ENCODE results near the gene PDILT.
"Not testable (repeated sequence)": the region's sequence is repeated elsewhere in the genome, so short reads cannot be mapped to it uniquely, and the experiment has no call there.

Gene PDILT

DNA sequence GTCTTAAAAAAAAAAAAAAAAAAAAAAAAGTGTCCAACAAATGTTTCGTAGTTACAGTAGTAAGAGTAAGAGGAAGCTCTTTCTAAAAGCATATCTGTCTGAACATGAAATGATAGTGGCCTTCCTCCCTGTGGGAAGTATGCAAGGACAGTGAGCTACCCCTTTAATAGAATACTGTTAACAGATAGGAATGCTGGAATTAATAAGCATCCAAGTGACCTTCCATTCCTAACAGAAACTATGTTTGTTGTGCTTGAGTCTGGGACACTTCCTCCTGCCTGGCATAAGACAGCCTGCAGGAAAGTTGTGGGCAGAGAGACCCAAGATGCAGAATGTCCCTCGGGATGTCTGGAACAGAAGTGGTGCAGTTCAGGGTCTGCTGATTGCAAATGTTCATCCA lies 34.4 kb upstream of the PDILT start:
- H3K36me3 ChIP-seq (ENCODE audit: control insufficient read depth in 2 of 2, insufficient read depth in 1 of 2, low read length in 2 of 2); POLR2A ChIA-PET; H3K4me1 ChIP-seq (ENCODE audit: control insufficient read depth, insufficient read depth, low read length); H3K9me3 ChIP-seq (ENCODE audit: control insufficient read depth, insufficient read depth, low read depth, low read length); CTCF ChIA-PET; H3K4me3 ChIP-seq (ENCODE audit: low read depth, low read length); H3K27ac ChIP-seq (ENCODE audit: extremely low read depth, low read depth, low read length): not testable (repeated sequence)

DNA sequence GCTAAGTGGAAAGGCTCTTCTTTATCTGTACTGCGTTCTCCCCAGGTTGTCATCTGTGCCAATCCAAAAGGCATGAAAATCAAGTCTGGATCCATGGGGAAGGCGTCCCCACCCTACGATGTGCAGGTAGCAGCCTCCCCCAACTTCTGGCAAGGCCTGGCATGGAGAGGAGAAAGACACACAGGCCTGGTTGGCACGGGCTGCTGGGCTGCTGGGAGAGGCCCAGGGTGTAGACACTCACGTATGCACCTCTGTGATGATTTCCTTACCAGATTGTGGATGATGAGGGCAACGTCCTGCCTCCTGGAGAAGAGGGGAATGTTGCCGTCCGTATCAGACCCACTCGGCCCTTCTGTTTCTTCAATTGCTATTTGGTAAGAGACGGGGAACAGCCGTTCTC lies 26.4 kb upstream of the PDILT start:
- no peaks in the 10 kb centered on the region for H3K9me3 ChIP-seq (ENCODE audit: control insufficient read depth, insufficient read depth, low read depth, low read length)
- ChIA-PET POLR2A (no interaction called here), CTCF (no interaction called here)
- H3K36me3 ChIP-seq (ENCODE audit: control insufficient read depth in 2 of 2, insufficient read depth in 1 of 2, low read length in 2 of 2): no peaks in the 10 kb centered on the region
- H3K4me1 ChIP-seq (ENCODE audit: control insufficient read depth, insufficient read depth, low read length): no peaks in the 10 kb centered on the region
- H3K27ac ChIP-seq (ENCODE audit: extremely low read depth, low read depth, low read length): no peak overlapping the region
- H3K4me3 ChIP-seq (ENCODE audit: low read depth, low read length): no peak overlapping the region
- TF ChIP-seq ZNF600 (tag by site-specific recombination; IDR thresholded peaks at IDR 0.05) (no peak), ZNF366 (tag by site-specific recombination; conservative IDR thresholded peaks at IDR 0.05) (no peak), MYNN (tag by site-specific recombination; IDR thresholded peaks at IDR 0.05; ENCODE audit: borderline replicate concordance) (no peak), ZNF37A (tag by site-specific recombination; IDR thresholded peaks at IDR 0.05) (no peak), ZNF777 (tag by site-specific recombination; IDR thresholded peaks at IDR 0.05; ENCODE audit: borderline replicate concordance) (no peak), ZNF629 (tag by site-specific recombination; IDR thresholded peaks at IDR 0.05) (no peak), GLI4 (tag by site-specific recombination; IDR thresholded peaks at IDR 0.05) (no peak), ZNF239 (tag by site-specific recombination; IDR thresholded peaks at IDR 0.05) (no peak), ZNF394 (tag by site-specific recombination; IDR thresholded peaks at IDR 0.05; ENCODE audit: borderline replicate concordance) (no peak), ZNF785 (tag by site-specific recombination; IDR thresholded peaks at IDR 0.05) (no peak), ZNF350 (tag by site-specific recombination; IDR thresholded peaks at IDR 0.05) (no peak), HOXD13 (CRISPR knock-in tag; IDR thresholded peaks at IDR 0.05; ENCODE audit: borderline replicate concordance) (no peak), ZNF514 (tag by site-specific recombination; IDR thresholded peaks at IDR 0.05) (no peak), ZNF341 (tag by site-specific recombination; IDR thresholded peaks at IDR 0.05; ENCODE audit: low read depth) (no peak), ZNF654 (tag by site-specific recombination; IDR thresholded peaks at IDR 0.05; ENCODE audit: low read depth) (no peak), IKZF3 (tag by site-specific recombination; IDR thresholded peaks at IDR 0.05) (no peak)
- TF ChIP-seq, protein P1, sequence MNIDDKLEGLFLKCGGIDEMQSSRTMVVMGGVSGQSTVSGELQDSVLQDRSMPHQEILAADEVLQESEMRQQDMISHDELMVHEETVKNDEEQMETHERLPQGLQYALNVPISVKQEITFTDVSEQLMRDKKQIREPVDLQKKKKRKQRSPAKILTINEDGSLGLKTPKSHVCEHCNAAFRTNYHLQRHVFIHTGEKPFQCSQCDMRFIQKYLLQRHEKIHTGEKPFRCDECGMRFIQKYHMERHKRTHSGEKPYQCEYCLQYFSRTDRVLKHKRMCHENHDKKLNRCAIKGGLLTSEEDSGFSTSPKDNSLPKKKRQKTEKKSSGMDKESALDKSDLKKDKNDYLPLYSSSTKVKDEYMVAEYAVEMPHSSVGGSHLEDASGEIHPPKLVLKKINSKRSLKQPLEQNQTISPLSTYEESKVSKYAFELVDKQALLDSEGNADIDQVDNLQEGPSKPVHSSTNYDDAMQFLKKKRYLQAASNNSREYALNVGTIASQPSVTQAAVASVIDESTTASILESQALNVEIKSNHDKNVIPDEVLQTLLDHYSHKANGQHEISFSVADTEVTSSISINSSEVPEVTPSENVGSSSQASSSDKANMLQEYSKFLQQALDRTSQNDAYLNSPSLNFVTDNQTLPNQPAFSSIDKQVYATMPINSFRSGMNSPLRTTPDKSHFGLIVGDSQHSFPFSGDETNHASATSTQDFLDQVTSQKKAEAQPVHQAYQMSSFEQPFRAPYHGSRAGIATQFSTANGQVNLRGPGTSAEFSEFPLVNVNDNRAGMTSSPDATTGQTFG (tag by site-specific recombination; IDR thresholded peaks at IDR 0.05; ENCODE audit: borderline replicate concordance): no peak
- TF ChIP-seq, protein P2, sequence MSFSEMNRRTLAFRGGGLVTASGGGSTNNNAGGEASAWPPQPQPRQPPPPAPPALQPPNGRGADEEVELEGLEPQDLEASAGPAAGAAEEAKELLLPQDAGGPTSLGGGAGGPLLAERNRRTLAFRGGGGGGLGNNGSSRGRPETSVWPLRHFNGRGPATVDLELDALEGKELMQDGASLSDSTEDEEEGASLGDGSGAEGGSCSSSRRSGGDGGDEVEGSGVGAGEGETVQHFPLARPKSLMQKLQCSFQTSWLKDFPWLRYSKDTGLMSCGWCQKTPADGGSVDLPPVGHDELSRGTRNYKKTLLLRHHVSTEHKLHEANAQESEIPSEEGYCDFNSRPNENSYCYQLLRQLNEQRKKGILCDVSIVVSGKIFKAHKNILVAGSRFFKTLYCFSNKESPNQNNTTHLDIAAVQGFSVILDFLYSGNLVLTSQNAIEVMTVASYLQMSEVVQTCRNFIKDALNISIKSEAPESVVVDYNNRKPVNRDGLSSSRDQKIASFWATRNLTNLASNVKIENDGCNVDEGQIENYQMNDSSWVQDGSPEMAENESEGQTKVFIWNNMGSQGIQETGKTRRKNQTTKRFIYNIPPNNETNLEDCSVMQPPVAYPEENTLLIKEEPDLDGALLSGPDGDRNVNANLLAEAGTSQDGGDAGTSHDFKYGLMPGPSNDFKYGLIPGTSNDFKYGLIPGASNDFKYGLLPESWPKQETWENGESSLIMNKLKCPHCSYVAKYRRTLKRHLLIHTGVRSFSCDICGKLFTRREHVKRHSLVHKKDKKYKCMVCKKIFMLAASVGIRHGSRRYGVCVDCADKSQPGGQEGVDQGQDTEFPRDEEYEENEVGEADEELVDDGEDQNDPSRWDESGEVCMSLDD (tag by site-specific recombination; IDR thresholded peaks at IDR 0.05): no peak
- TF ChIP-seq, protein P3, sequence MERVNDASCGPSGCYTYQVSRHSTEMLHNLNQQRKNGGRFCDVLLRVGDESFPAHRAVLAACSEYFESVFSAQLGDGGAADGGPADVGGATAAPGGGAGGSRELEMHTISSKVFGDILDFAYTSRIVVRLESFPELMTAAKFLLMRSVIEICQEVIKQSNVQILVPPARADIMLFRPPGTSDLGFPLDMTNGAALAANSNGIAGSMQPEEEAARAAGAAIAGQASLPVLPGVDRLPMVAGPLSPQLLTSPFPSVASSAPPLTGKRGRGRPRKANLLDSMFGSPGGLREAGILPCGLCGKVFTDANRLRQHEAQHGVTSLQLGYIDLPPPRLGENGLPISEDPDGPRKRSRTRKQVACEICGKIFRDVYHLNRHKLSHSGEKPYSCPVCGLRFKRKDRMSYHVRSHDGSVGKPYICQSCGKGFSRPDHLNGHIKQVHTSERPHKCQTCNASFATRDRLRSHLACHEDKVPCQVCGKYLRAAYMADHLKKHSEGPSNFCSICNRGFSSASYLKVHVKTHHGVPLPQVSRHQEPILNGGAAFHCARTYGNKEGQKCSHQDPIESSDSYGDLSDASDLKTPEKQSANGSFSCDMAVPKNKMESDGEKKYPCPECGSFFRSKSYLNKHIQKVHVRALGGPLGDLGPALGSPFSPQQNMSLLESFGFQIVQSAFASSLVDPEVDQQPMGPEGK (tag by site-specific recombination; IDR thresholded peaks at IDR 0.05): no peak

Measured in HEK293 (cell line).